ENCODE results near the gene CAT. TPM values are rescaled to one million over a fixed set of nuclear protein-coding genes. Genes with fewer than 3 reads are reported as not detected.
A peak's percentile ranks its signal among the peaks of the same experiment; 100 is the strongest.

The CAT gene
- total and polyA plus RNA-seq, 2 donors (not counting 1 experiment from before 2014, with no cell fraction given), result 93.8 to 113 TPM

DNA sequence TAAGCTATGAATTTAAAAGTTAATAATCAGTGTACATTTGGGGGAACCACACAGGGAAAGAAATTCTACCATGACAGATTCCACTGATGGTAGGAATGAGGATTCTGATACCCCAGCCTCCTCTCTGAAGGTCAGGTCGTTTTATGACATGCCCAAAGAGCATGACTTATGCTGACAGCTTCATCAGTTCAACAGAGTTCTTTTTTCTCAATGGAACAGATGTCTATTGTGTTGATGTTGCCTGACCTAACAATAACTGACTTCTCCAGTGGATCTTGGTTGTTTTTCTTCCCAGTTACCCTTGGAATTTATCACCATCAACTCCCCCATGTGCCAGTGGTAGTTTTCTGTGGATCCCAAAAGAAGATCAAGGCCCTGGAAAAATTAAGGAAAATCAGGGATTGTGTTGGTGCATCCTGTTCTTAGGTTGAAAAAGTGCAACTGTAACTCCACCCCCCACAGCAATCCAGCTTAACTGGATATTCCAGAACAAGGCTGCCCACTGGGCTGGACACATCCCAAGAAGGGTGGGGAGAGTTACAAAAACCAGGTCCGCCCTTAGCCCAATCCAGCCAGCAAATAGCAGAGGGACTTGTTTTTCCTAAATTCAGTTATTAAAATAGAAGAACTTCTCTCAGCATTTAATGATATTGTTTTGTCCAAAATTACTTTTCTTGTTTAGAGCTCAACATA, 31.5 kb upstream of the CAT start:
- Histone ChIP-seq H3K9ac (ENCODE audit: insufficient read depth, low read length) (no peak overlapping the region), H3K27ac (ENCODE audit: insufficient read depth, low read length) (no peak overlapping the region), H3K4me1 (ENCODE audit: control insufficient read depth, extremely low read depth, insufficient read depth, low read length) (no peaks in the 10 kb centered on the region), H3K4me2 (ENCODE audit: extremely low read depth, insufficient read depth, low read length) (no peak overlapping the region), H2AFZ (ENCODE audit: low read length) (no peak overlapping the region), H4K20me1 (ENCODE audit: control insufficient read depth, extremely low read depth, insufficient read depth, low read length) (no peaks in the 10 kb centered on the region), H3K79me2 (ENCODE audit: control insufficient read depth, insufficient read depth, low read length) (no peaks in the 10 kb centered on the region), H3K9me3 (ENCODE audit: control insufficient read depth, insufficient read depth, low read depth, low read length) (no peaks in the 10 kb centered on the region), H3K36me3 (ENCODE audit: control insufficient read depth, insufficient read depth, low read length) (no peaks in the 10 kb centered on the region), H3K27me3 (ENCODE audit: control insufficient read depth, insufficient read depth, low read length) (peaks cover 4% of the 10 kb centered on the region), H3K4me3 (replicated peaks in 1 of 4; ENCODE audit: control extremely low read depth in 1 of 4, insufficient read depth in 1 of 4, low read depth in 3 of 4, low read length in 4 of 4) (no peak overlapping the region)
- TF ChIP-seq, protein P1, sequence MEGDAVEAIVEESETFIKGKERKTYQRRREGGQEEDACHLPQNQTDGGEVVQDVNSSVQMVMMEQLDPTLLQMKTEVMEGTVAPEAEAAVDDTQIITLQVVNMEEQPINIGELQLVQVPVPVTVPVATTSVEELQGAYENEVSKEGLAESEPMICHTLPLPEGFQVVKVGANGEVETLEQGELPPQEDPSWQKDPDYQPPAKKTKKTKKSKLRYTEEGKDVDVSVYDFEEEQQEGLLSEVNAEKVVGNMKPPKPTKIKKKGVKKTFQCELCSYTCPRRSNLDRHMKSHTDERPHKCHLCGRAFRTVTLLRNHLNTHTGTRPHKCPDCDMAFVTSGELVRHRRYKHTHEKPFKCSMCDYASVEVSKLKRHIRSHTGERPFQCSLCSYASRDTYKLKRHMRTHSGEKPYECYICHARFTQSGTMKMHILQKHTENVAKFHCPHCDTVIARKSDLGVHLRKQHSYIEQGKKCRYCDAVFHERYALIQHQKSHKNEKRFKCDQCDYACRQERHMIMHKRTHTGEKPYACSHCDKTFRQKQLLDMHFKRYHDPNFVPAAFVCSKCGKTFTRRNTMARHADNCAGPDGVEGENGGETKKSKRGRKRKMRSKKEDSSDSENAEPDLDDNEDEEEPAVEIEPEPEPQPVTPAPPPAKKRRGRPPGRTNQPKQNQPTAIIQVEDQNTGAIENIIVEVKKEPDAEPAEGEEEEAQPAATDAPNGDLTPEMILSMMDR (conservative IDR thresholded peaks at IDR 0.05 in 1 of 2, IDR thresholded peaks at IDR 0.05 in 1 of 2; ENCODE audit: low read depth in 1 of 2, low read length in 2 of 2), result no peak
- no peak for TF ChIP-seq EZH2 (IDR thresholded peaks at IDR 0.05; ENCODE audit: low read length, missing control alignments)
- no peak for DNase-seq (ENCODE audit: low read depth in 2 of 2)

DNA sequence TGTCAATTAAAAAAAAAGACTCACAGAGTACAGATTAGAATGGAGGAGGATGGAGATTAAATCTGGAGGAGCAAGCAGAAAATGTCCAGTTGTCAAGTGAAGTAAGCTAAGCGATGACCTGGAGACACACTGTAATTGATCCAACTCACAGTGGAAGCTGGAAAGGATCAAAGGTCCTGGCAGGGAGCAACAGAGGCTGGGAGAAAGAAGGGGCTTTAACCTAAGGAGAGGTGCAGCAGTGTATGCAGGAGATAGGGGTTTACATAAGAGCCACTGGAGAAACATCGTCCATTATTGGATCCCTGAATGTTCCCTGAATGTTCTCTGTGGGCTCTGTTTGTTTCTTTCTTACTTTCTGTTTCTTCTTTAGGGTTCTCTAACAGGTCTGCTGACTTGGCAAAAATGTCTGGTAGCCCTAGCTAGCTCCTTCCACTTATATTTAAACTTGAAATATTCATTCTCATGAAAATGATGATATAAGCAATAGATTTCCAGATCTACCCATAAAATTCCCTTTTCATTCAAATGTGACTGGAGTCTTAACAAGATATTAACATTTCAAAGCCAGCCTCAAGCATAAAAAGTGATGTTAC, 30.1 kb upstream of the CAT start:
- Histone ChIP-seq H3K4me3 (replicated peaks in 1 of 4; ENCODE audit: control extremely low read depth in 1 of 4, insufficient read depth in 1 of 4, low read depth in 3 of 4, low read length in 4 of 4) (no peak overlapping the region), H3K9ac (ENCODE audit: insufficient read depth, low read length) (no peak overlapping the region), H4K20me1 (ENCODE audit: control insufficient read depth, extremely low read depth, insufficient read depth, low read length) (no peaks in the 10 kb centered on the region), H3K27me3 (ENCODE audit: control insufficient read depth, insufficient read depth, low read length) (peaks cover 4% of the 10 kb centered on the region), H2AFZ (ENCODE audit: low read length) (no peak overlapping the region), H3K27ac (ENCODE audit: insufficient read depth, low read length) (no peak overlapping the region), H3K4me1 (ENCODE audit: control insufficient read depth, extremely low read depth, insufficient read depth, low read length) (no peaks in the 10 kb centered on the region), H3K36me3 (ENCODE audit: control insufficient read depth, insufficient read depth, low read length) (no peaks in the 10 kb centered on the region), H3K4me2 (ENCODE audit: extremely low read depth, insufficient read depth, low read length) (no peak overlapping the region), H3K9me3 (ENCODE audit: control insufficient read depth, insufficient read depth, low read depth, low read length) (no peaks in the 10 kb centered on the region), H3K79me2 (ENCODE audit: control insufficient read depth, insufficient read depth, low read length) (no peaks in the 10 kb centered on the region)
- DNase-seq (ENCODE audit: low read depth in 2 of 2), result no peak
- TF ChIP-seq, protein P1 (conservative IDR thresholded peaks at IDR 0.05 in 1 of 2, IDR thresholded peaks at IDR 0.05 in 1 of 2; ENCODE audit: low read depth in 1 of 2, low read length in 2 of 2), result no peak
- no peak for TF ChIP-seq EZH2 (IDR thresholded peaks at IDR 0.05; ENCODE audit: low read length, missing control alignments)

DNA sequence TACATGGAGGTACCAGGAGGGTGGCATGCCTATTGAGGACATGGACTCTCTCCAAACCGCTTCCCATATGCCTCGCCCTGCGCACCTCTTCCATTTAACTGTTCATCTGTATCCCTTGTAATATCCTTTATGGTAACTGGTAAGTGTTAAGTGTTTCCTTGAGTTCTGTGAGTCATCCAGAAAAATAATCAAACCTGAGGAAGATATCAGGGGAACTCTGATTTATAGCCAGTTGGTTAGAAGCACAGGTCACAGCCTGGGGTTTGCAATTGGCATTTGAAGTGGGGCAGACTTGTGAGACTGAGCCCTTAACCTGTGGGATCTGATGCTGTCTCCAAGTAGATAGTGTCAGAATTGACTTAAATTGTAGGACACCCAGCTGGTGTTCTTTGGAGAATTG, 27.6 kb upstream of the CAT start:
- H3K9ac ChIP-seq (ENCODE audit: insufficient read depth, low read length), result no peak overlapping the region
- H4K20me1 ChIP-seq (ENCODE audit: control insufficient read depth, extremely low read depth, insufficient read depth, low read length), result no peaks in the 10 kb centered on the region
- H3K36me3 ChIP-seq (ENCODE audit: control insufficient read depth, insufficient read depth, low read length), result no peaks in the 10 kb centered on the region
- peaks cover 4% of the 10 kb centered on the region for H3K27me3 ChIP-seq (ENCODE audit: control insufficient read depth, insufficient read depth, low read length)
- no peak overlapping the region for H3K4me2 ChIP-seq (ENCODE audit: extremely low read depth, insufficient read depth, low read length)
- TF ChIP-seq, protein P1 (conservative IDR thresholded peaks at IDR 0.05 in 1 of 2, IDR thresholded peaks at IDR 0.05 in 1 of 2; ENCODE audit: low read depth in 1 of 2, low read length in 2 of 2), result no peak
- no peak for TF ChIP-seq EZH2 (IDR thresholded peaks at IDR 0.05; ENCODE audit: low read length, missing control alignments)
- no peak overlapping the region for H3K27ac ChIP-seq (ENCODE audit: insufficient read depth, low read length)
- no peaks in the 10 kb centered on the region for H3K4me1 ChIP-seq (ENCODE audit: control insufficient read depth, extremely low read depth, insufficient read depth, low read length)
- H2AFZ ChIP-seq (ENCODE audit: low read length), result no peak overlapping the region
- no peaks in the 10 kb centered on the region for H3K79me2 ChIP-seq (ENCODE audit: control insufficient read depth, insufficient read depth, low read length)
- peak in 1 of 2 donors; percentile 8 for DNase-seq (ENCODE audit: low read depth in 2 of 2)
- no peak overlapping the region for H3K4me3 ChIP-seq (replicated peaks in 1 of 4; ENCODE audit: control extremely low read depth in 1 of 4, insufficient read depth in 1 of 4, low read depth in 3 of 4, low read length in 4 of 4)
- no peaks in the 10 kb centered on the region for H3K9me3 ChIP-seq (ENCODE audit: control insufficient read depth, insufficient read depth, low read depth, low read length)

Data from fibroblast of lung (primary cell).